A549 (cell line): ENCODE results near the gene FKBP2. TPM values are rescaled to one million over a fixed set of nuclear protein-coding genes. Genes with fewer than 3 reads are reported as not detected.
A peak's percentile ranks its signal among the peaks of the same experiment; 100 is the strongest.

ENCODE experiments used
- ATAC-seq, 2 experiments: fragments of 200-7000 bp in 1 of 2; fragments of >200 bp in 1 of 2; cut with Nextera tagmentation in 1 of 2; cut with Tn5 transposase in 1 of 2; 3 replicates each; pipeline versions ENCODE4 v1.8.0 to v1.9.1; 2018 to 2020; ENCODE audit warnings: mild to moderate bottlenecking in 1 of 2, moderate library complexity in 1 of 2
- CTCF ChIA-PET: fragments of 300-600 bp; sonication (Branson Sonifier 250); formaldehyde crosslinking; extraction: SDS; loops from one replicate; lab custom pipeline; 2021; ENCODE audit warnings: antibody characterized with exemption, inconsistent platforms; lab: Yijun Ruan, JAX
- POLR2A ChIA-PET: fragments of 350-600 bp; formaldehyde crosslinking; extraction: SDS; loops from one replicate; lab custom pipeline; 2021; ENCODE audit warnings: antibody characterized with exemption, inconsistent platforms; lab: Yijun Ruan, JAX
- DNase-seq, 2 experiments: peaks; one replicate each; pipeline versions ENCODE4 v3.0.0 to v3.0.0-alpha.2; 2011 to 2016; ENCODE audit warnings: low read depth in 1 of 2, low spot score in 1 of 2
- FAIRE-seq: peaks from 2 replicates; lab custom pipeline; 2011; peaks lifted over from hg19 to GRCh38; lab: Jason Lieb, UNC
- H3K27ac ChIP-seq, 2 experiments: fragments of >200 bp; sonication (Bioruptor Twin); formaldehyde crosslinking; 3 replicates each; pipeline ENCODE4 v1.5.1; 2016 to 2017
- H3K4me1 ChIP-seq: fragments of >200 bp; sonication (Bioruptor Twin); formaldehyde crosslinking; 3 replicates; pipeline ENCODE4 v1.6.1; 2016
- H3K4me2 ChIP-seq: fragments of >200 bp; sonication (Bioruptor Twin); formaldehyde crosslinking; 3 replicates; pipeline ENCODE4 v1.6.1; 2016
- H3K4me3 ChIP-seq: fragments of >200 bp; sonication (Bioruptor Twin); formaldehyde crosslinking; 3 replicates; pipeline ENCODE4 v1.5.1; 2016
- H3K9me3 ChIP-seq: fragments of >200 bp; sonication (Bioruptor Twin); formaldehyde crosslinking; 3 replicates; pipeline ENCODE4 v1.6.1; 2016
- CBX2 ChIP-seq: fragments of 200-600 bp; sonication (generic); IDR thresholded peaks from 2 replicates; pipeline ENCODE4 v1.6.1; 2016; ENCODE audit warnings: low read depth, mild to moderate bottlenecking, borderline replicate concordance
- FOSL2 ChIP-seq, 2 experiments: fragments of 450-650 bp in 1 of 2; fragments of >200 bp in 1 of 2; sonication (Bioruptor Twin) in 1 of 2; formaldehyde crosslinking; IDR thresholded peaks; 2 replicates each; pipeline versions ENCODE4 v1.5.0 to v1.6.1; 2016 to 2020; ENCODE audit warnings: mild to moderate bottlenecking in 1 of 2, moderate library complexity in 1 of 2
- FOXS1 ChIP-seq: fragments of 250-450 bp; sonication (Bioruptor Pico); IDR thresholded peaks from 2 replicates; pipeline ENCODE4 v1.5.0; 2020; ENCODE audit warnings: mild to moderate bottlenecking, moderate library complexity
- HEYL ChIP-seq: fragments of 250-450 bp; sonication (Bioruptor Pico); IDR thresholded peaks from 2 replicates; pipeline ENCODE4 v1.8.0; 2021; ENCODE audit warnings: mild to moderate bottlenecking, moderate library complexity
- HOXA7 ChIP-seq: fragments of 250-450 bp; sonication (Bioruptor Pico); IDR thresholded peaks from 2 replicates; pipeline ENCODE4 v1.5.0; 2020; ENCODE audit warnings: mild to moderate bottlenecking, moderate library complexity
- JUNB ChIP-seq: fragments of >200 bp; sonication (Bioruptor Twin); formaldehyde crosslinking; IDR thresholded peaks from 2 replicates; pipeline ENCODE4 v1.6.1; 2016
- KDM1A ChIP-seq: fragments of 200-600 bp; sonication (generic); IDR thresholded peaks from 2 replicates; pipeline ENCODE4 v1.6.1; 2016; ENCODE audit warnings: low read depth, mild to moderate bottlenecking
- NFE2L2 ChIP-seq: fragments of 150-350 bp; conservative IDR thresholded peaks from 2 replicates; pipeline ENCODE4 v1.6.1; 2014; ENCODE audit warnings: low read length
- NR3C1 ChIP-seq: fragments of >200 bp; sonication (Bioruptor Twin); formaldehyde crosslinking; IDR thresholded peaks from 3 replicates; pipeline ENCODE4 v1.6.1; 2017
- PHF8 ChIP-seq: fragments of 200-600 bp; sonication (generic); IDR thresholded peaks from 2 replicates; pipeline ENCODE4 v1.6.1; 2016; ENCODE audit warnings: low read depth, mild to moderate bottlenecking, antibody characterized with exemption, moderate library complexity, borderline replicate concordance
- RCOR1 ChIP-seq: fragments of 150-350 bp; IDR thresholded peaks from 2 replicates; pipeline ENCODE4 v1.6.1; 2014; ENCODE audit warnings: antibody characterized with exemption, low read length, low read depth
- RNF2 ChIP-seq: fragments of 200-600 bp; sonication (generic); IDR thresholded peaks from 2 replicates; pipeline ENCODE4 v1.6.1; 2016; ENCODE audit warnings: low read depth, mild to moderate bottlenecking, antibody characterized with exemption, moderate library complexity, borderline replicate concordance
- ZC3H11A ChIP-seq: fragments of 450-650 bp; IDR thresholded peaks from 2 replicates; pipeline ENCODE4 v1.6.1; 2014; ENCODE audit warnings: antibody characterized with exemption, mild to moderate bottlenecking
- ZSCAN20 ChIP-seq: fragments of 250-450 bp; sonication (Bioruptor Pico); IDR thresholded peaks from 2 replicates; pipeline ENCODE4 v1.8.0; 2022; ENCODE audit warnings: mild to moderate bottlenecking, moderate library complexity
- WGBS: methylation state at CpG from one replicate; pipeline ENCODE4 v1.1.6; 2017; ENCODE audit errors: missing lambda C conversion rate; 5-methylcytosine and 5-hydroxymethylcytosine counted together
- polyA plus RNA-seq, 4 experiments: library from polyadenylated mRNA; depleted of rRNA in 3 of 4; stranded (reverse); fragments of >200 nt; fragmentation: RNase III in 1 of 4; extraction: RNeasy Plus Mini Kit Qiagen cat#74134 plus additional on column Dnase treatment in 1 of 4; gene quantifications; 2 replicates in 3 of 4; 3 replicates in 1 of 4; pipeline ENCODE4 v1.2.3, GENCODE V29; 2011 to 2017
- TF ChIP-seq, protein P1 (sequence below): fragments of >200 bp; sonication (Bioruptor Twin); formaldehyde crosslinking; IDR thresholded peaks from 3 replicates; pipeline ENCODE4 v1.5.1; 2016

FKBP2 gene
- polyA plus RNA-seq, 2 of the 4 experiments (the other 2 are of a cell fraction) = 40.5 to 131 TPM

DNA sequence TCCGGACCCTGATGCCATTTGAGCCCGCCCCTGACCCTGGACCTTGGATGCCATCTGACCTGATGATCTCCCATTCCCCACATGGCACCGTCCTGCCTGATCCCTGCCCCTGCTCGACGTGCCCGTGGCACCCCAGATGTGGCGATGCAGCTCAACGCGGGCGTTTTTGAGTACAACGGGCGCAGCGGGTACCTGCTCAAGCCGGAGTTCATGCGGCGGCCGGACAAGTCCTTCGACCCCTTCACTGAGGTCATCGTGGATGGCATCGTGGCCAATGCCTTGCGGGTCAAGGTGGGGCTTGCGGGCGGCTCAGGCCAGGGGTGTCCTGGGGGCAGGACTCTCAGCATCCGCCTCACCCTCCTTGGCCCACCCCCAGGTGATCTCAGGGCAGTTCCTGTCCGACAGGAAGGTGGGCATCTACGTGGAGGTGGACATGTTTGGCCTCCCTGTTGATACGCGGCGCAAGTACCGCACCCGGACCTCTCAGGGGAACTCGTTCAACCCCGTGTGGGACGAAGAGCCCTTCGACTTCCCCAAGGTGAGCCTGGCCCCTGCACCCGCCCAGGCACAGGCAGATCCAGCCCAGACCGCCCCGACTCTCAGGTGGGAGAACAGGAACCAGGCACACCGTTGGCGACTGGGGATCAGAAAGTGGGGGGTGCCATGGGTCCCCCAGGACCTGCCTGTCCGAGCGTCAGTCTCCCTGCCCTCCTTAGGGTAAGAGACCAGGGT, 21.5 kb downstream of the FKBP2 start:
- FAIRE-seq (no peak), DNase-seq (no peak), ATAC-seq (no peak)
- Histone ChIP-seq H3K4me1 (no peaks in the 10 kb centered on the region), H3K4me2 (no peak overlapping the region), H3K27ac (no peak overlapping the region), H3K4me3 (no peak overlapping the region), H3K9me3 (no peaks in the 10 kb centered on the region)
- TF ChIP-seq, protein P1, sequence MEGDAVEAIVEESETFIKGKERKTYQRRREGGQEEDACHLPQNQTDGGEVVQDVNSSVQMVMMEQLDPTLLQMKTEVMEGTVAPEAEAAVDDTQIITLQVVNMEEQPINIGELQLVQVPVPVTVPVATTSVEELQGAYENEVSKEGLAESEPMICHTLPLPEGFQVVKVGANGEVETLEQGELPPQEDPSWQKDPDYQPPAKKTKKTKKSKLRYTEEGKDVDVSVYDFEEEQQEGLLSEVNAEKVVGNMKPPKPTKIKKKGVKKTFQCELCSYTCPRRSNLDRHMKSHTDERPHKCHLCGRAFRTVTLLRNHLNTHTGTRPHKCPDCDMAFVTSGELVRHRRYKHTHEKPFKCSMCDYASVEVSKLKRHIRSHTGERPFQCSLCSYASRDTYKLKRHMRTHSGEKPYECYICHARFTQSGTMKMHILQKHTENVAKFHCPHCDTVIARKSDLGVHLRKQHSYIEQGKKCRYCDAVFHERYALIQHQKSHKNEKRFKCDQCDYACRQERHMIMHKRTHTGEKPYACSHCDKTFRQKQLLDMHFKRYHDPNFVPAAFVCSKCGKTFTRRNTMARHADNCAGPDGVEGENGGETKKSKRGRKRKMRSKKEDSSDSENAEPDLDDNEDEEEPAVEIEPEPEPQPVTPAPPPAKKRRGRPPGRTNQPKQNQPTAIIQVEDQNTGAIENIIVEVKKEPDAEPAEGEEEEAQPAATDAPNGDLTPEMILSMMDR = no peak
- TF ChIP-seq ZC3H11A (no peak), NFE2L2 (no peak), JUNB (no peak), PHF8 (no peak), HOXA7 (CRISPR knock-in tag) (no peak), FOXS1 (CRISPR knock-in tag) (no peak), KDM1A (no peak), HEYL (CRISPR knock-in tag) (no peak), FOSL2 (IDR thresholded peaks at IDR 0.05) (no peak), FOSL2 (CRISPR knock-in tag; IDR thresholded peaks at IDR 0.05) (no peak)
- POLR2A ChIA-PET = interaction anchor here (1.7 kb wide), 1 partner anchor 42 kb away, joined by 6 read pairs; no protein-coding TSS in a partner anchor
- CTCF ChIA-PET = interaction anchor here (0.9 to 16.0 kb wide), 5 partner anchors 9 to 57 kb away, joined by 3 to 220 read pairs (median 4); partner anchors contain the start of genes CATSPERZ, ESRRA, PLCB3 and PPP1R14B
- WGBS = 94% methylated on average over 32 of the region's 42 CpGs

DNA sequence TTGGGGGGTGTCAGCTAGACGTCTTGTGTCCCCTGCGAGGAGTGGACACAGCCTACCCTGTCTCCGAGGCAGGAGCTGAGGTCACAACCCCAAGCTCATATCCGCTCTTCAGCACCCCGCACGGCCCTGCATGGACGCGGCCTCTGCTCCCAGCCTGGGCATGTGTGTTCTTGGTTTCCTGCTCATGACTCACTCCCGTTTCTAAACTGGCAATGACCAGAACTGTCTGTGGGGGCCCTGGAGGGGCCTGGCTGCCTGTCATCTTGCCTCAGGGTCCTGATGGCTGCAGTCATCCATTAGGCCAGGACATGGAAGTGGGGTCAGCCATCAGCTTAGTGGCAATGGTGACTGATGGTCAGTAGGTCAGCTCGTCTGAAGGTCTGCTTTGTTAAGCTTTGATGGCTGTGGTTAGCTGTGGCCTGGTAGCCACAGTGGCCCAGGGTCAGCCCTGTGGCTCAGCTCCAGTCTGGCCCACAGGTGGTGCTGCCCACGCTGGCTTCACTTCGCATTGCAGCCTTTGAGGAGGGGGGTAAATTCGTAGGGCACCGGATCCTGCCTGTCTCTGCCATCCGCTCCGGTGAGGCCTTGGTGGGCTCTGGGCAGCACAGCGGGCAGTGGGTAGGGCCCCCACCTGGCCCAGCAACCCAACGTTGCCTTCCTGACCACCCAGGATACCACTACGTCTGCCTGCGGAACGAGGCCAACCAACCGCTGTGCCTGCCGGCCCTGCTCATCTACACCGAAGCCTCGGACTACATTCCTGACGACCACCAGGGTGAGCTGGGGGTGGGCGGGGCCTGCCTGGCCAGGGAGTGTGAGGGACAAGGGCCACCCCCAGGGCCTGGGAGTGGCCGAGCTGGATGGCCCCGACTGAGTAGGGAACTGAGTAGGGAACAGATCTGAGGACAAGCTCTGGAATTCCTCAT, 22.4 kb downstream of the FKBP2 start:
- H3K9me3 ChIP-seq = no peaks in the 10 kb centered on the region
- H3K27ac ChIP-seq = no peak overlapping the region
- FAIRE-seq (no peak), DNase-seq (no peak), ATAC-seq (peak in 1 of 2 experiments; percentile 39; a peak in 3 of 6 replicates)
- ChIA-PET CTCF (interaction anchor here (0.9 to 16.0 kb wide), 8 partner anchors 8 to 92 kb away, joined by 3 to 220 read pairs (median 4); partner anchors contain the start of genes CATSPERZ, ESRRA, PLCB3 and PPP1R14B), POLR2A (interaction anchor here (1.7 kb wide), 1 partner anchor 41 kb away, joined by 6 read pairs; no protein-coding TSS in a partner anchor)
- no peak for TF ChIP-seq NR3C1
- TF ChIP-seq ZSCAN20 (CRISPR knock-in tag) = no peak
- TF ChIP-seq CBX2 = no peak
- no peak for TF ChIP-seq RNF2
- no peak for TF ChIP-seq FOXS1 (CRISPR knock-in tag)
- no peak for TF ChIP-seq RCOR1
- TF ChIP-seq, protein P1 = no peak
- 82% methylated on average over 17 of the region's 29 CpGs for WGBS
- peaks cover 6% of the 10 kb centered on the region for H3K4me1 ChIP-seq
- no peak overlapping the region for H3K4me3 ChIP-seq
- H3K4me2 ChIP-seq = no peak overlapping the region
